Testis (tissue), 3 donors: Measurements from ENCODE around the gene MACF1. TPM values are rescaled to one million over a fixed set of nuclear protein-coding genes. Genes with fewer than 3 reads are reported as not detected.
A peak's percentile ranks its signal among the peaks of the same experiment; 100 is the strongest.

Experiments
- DNase-seq: peaks from one replicate; pipeline ENCODE4 v3.0.0-alpha.2; 2019
- H3K27ac ChIP-seq, 2 donors: fragments of 200-600 bp; sonication (generic); one replicate each; pipeline ENCODE4 v1.5.1; 2019
- H3K27me3 ChIP-seq: fragments of 200-600 bp; sonication (generic); one replicate; pipeline ENCODE4 v1.5.1; 2019
- H3K36me3 ChIP-seq: fragments of 200-600 bp; sonication (generic); one replicate; pipeline ENCODE4 v1.5.1; 2017; ENCODE audit warnings: low read depth; ENCODE audit errors: missing control alignments
- H3K4me1 ChIP-seq: fragments of 200-600 bp; sonication (generic); one replicate; pipeline ENCODE4 v1.5.1; 2019
- H3K4me3 ChIP-seq, 2 donors: fragments of 200-600 bp; sonication (generic); one replicate each; pipeline ENCODE4 v1.5.1; 2017 to 2019
- H3K9me3 ChIP-seq: fragments of 200-600 bp; sonication (generic); one replicate; pipeline ENCODE4 v1.5.1; 2017
- POLR2A ChIP-seq: fragments of 450-650 bp; IDR thresholded peaks from one replicate; pipeline ENCODE4 v1.6.1; 2017; ENCODE audit warnings: antibody characterized with exemption, mild to moderate bottlenecking, moderate library complexity
- WGBS, 2 donors: methylation state at CpG; one replicate each; pipeline ENCODE4 v1.1.5; 2018; 5-methylcytosine and 5-hydroxymethylcytosine counted together
- intact Hi-C: fragments of 100-400 bp; cut with DNase I; formaldehyde crosslinking; loops from one replicate; pipeline ENCODE4 v1.15.1; 2023; ENCODE audit warnings: low total_unique reads
- polyA plus RNA-seq: library from polyadenylated mRNA; stranded (reverse); fragments of 350-450 nt; fragmentation: Illumina TruSeq; extraction: RNeasy Lipid Tissue Mini Kit (QIAGEN cat#74804); gene quantifications from one replicate; pipeline ENCODE4 v1.2.3, GENCODE V29; 2014; ENCODE audit warnings: low read depth, low replicate concordance; ENCODE audit not compliant: insufficient read depth
- total RNA-seq, 2 donors: library from RNA; depleted of rRNA; stranded (reverse); fragments of >200 nt; gene quantifications; one replicate each; pipeline ENCODE4 v1.2.3, GENCODE V29; 2016
- TF ChIP-seq, protein P1 (sequence below), 3 experiments: fragments of 450-650 bp in 2 of 3; fragments of 200-600 bp in 1 of 3; sonication (generic) in 1 of 3; IDR thresholded peaks; one replicate each; pipeline ENCODE4 v1.5.1; 2016 to 2019; ENCODE audit warnings: antibody characterized with exemption in 3 of 3, mild to moderate bottlenecking in 2 of 3, moderate library complexity in 1 of 3

The MACF1 gene
- total and polyA plus RNA-seq, 3 donors from 2014 or later, result 136 to 494 (median 422) TPM

DNA sequence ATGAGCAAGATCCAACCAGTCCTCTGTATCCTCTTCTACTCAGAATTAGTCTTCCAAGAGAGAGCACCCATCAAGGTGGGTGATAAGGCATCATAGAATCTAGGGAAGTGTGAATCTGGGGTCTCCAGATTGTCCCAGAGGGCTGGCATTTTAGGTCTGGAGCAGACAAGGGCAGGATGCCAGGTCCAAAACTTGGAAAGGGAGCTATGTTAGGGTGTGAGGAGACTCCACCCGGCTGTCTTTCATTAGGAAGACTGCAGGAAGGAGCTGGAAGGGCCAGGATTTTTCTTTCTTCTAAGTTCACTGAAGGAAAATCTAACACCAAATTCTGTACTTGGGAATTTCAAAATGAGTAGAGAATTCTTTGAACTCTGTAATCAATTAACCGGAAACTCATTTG lies 200.9 kb downstream of the MACF1 start:
- intact Hi-C loops, result no loop called here
- no peaks in the 10 kb centered on the region for H3K9me3 ChIP-seq
- DNase-seq, result no peak
- 36 to 39% methylated on average over 2 of the region's 2 CpGs for WGBS, 2 donors
- H3K27me3 ChIP-seq, result no peaks in the 10 kb centered on the region
- H3K4me3 ChIP-seq, result no peak overlapping the region
- peak overlapping the region; percentile 92 to 95 for H3K27ac ChIP-seq
- H3K36me3 ChIP-seq, result no peaks in the 10 kb centered on the region
- H3K4me1 ChIP-seq, result peaks cover 53% of the 10 kb centered on the region
- no peak for TF ChIP-seq POLR2A
- TF ChIP-seq, protein P1, sequence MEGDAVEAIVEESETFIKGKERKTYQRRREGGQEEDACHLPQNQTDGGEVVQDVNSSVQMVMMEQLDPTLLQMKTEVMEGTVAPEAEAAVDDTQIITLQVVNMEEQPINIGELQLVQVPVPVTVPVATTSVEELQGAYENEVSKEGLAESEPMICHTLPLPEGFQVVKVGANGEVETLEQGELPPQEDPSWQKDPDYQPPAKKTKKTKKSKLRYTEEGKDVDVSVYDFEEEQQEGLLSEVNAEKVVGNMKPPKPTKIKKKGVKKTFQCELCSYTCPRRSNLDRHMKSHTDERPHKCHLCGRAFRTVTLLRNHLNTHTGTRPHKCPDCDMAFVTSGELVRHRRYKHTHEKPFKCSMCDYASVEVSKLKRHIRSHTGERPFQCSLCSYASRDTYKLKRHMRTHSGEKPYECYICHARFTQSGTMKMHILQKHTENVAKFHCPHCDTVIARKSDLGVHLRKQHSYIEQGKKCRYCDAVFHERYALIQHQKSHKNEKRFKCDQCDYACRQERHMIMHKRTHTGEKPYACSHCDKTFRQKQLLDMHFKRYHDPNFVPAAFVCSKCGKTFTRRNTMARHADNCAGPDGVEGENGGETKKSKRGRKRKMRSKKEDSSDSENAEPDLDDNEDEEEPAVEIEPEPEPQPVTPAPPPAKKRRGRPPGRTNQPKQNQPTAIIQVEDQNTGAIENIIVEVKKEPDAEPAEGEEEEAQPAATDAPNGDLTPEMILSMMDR (IDR thresholded peaks at IDR 0.05), result no peak

DNA sequence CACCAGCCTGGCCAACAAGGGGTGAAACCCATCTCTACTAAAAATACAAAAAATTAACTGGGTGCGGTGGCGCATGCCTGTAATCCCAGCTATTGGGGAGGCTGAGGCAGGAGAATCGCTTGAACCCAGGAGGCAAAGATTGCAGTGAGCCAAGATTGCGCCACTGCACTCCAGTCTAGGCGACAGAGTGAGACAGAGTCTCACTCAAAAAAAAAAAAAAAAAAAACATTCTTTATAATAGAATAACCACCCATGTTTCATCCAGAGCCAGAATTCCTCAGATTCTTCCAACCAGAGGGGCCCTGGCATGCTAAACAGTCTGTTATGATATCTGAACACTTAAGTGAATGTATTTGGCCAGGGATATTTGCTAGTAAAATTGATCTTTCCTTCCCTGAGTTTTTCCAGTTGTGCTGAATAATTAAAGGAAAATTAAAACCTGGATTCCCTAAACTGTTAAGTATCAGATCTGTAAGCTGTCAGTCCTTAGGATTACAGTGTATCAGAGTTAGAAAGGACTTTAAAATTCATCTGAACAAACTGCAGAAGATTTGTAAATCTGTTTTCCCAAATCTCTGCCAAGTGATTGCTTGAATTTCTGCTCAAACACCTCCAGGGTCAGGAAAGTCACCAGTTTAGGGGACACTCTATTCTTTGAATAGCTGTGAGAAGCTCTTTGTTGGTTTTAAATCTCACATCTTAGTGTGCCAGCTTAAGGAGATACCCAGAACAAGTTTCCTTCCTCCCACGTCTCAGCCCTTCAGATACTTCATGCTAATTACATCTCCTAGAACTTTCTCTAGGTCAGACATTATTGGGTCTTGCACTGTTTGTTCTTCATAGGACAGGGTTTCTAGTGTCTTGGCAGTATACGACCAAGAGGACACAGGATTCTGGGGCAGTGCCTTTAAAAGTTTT lies 202.3 kb downstream of the MACF1 start:
- peak; percentile 50 for DNase-seq
- TF ChIP-seq, protein P1 (IDR thresholded peaks at IDR 0.05), result no peak
- no peak for TF ChIP-seq POLR2A
- WGBS, 2 donors, result 42 to 45% methylated on average over 7 of the region's 7 CpGs
- Histone ChIP-seq H3K9me3 (no peaks in the 10 kb centered on the region), H3K4me1 (peaks cover 67% of the 10 kb centered on the region), H3K27me3 (no peaks in the 10 kb centered on the region), H3K36me3 (no peaks in the 10 kb centered on the region), H3K4me3 (no peak overlapping the region), H3K27ac (peak overlapping the region; percentile 92 to 95)
- intact Hi-C loops, result no loop called here

DNA sequence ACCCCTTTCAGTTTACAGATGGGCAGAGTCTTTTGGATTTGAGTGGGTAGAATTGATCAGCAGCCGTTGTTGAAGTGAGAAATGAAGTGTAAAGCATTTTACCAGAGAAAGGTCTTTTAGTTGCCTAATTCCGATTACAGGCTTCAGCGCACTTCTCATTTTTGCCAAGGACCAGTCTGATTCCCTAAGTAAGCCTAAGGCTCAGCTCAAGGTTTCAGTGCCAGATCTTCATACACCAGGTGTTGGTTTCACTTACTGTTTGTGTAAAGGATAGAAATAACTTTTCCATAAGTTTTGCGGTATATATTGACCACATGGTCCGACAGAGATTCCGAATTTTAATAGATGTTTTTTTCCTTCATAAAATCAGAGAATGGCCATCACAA lies 203.0 kb downstream of the MACF1 start:
- Histone ChIP-seq H3K9me3 (no peaks in the 10 kb centered on the region), H3K36me3 (no peaks in the 10 kb centered on the region), H3K27ac (peak overlapping the region; percentile 92 to 95), H3K27me3 (no peaks in the 10 kb centered on the region), H3K4me3 (peak overlapping the region in 1 of 2 donors; percentile 96), H3K4me1 (peaks cover 66% of the 10 kb centered on the region)
- intact Hi-C loops, result no loop called here
- no peak for TF ChIP-seq POLR2A
- TF ChIP-seq, protein P1 (IDR thresholded peaks at IDR 0.05), result no peak
- WGBS, 2 donors, result 30% methylated on average over 6 of the region's 6 CpGs
- DNase-seq, result no peak

DNA sequence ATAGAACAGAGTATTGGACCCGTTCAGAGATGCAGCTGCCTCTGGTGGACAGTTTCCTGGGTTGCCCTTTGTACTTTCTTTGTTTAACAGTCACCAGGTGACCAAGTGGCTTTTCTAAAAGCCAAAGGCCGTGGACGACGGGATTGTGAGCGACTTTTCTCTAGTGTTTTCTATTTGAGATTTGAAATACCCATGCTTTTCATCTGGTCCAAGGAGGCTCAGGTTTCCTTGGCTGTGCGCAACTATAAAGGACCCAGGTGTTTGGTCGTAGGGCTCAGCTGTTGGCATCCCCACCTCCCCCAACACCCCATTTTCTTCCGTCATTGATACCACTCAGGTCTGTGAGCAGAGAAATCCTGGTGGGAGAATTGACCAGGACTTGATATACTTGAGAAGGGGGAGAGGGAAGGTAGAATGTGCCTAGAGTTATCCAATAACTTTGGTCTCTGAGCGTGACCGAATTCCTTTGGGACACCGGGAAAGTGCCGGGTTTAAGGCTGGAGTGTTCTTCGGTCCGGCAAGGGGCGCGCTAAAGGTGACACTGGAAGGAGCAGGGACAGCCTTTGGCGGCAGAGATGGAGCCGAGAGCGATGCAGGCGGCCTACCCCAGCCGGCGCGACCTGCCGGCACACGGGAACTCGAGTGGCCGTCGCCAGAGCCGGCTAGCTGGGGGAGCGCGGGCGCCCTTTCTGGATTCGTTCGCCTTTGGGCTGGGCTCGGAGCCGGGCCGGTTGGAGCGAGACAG lies 203.6 kb downstream of the MACF1 start:
- no peak for DNase-seq
- TF ChIP-seq, protein P1 (IDR thresholded peaks at IDR 0.05), result peak in 1 of 3 experiments; percentile 7
- TF ChIP-seq POLR2A, result peak; percentile 3
- peaks cover 62% of the 10 kb centered on the region for H3K4me1 ChIP-seq
- H3K36me3 ChIP-seq, result no peaks in the 10 kb centered on the region
- WGBS, 2 donors, result 10% methylated on average over 25 of the region's 38 CpGs
- no peaks in the 10 kb centered on the region for H3K9me3 ChIP-seq
- peak overlapping the region; percentile 77 to 96 for H3K4me3 ChIP-seq
- H3K27me3 ChIP-seq, result no peaks in the 10 kb centered on the region
- intact Hi-C loops, result no loop called here
- H3K27ac ChIP-seq, result peak overlapping the region; percentile 92 to 95
